GM18870 (cell line): ENCODE data around the gene ATAD1.

Experiments
- ATAC-seq: cut with Tn5 transposase; IDR thresholded peaks from one replicate; pipeline ENCODE4 v1.9.1; 2021; ENCODE audit warnings: moderate library complexity; ENCODE audit not compliant: unreplicated experiment

ATAD1 gene

GRCh38 chr10:87720665-87721064 lies 97.4 kb downstream of the ATAD1 start:
- ATAC-seq: no peak

GRCh38 chr10:87716348-87716670 lies 101.7 kb downstream of the ATAD1 start:
- ATAC-seq: no peak

- no peak for ATAC-seq
Measured at GRCh38 chr10:87715552-87716347, 102.3 kb downstream of the ATAD1 start.

DNA sequence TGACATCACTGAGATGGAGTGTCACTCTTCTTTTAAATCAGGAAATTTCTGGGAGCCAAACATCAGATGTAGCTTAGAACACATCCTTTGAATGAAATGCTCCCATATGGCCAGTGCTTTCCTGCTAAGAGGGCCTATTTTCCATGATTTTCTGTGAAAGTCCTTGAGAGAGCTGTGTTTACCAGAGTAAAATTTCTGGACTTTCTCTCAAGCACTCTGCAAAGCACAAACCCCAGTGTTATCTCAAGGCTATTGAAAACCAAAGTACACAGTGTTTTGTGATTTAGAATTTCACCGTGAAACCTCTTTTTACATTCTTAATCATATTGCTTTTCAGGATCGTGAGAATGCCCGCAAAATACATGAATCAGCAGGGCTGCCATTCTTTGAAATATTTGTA lies 104.3 kb downstream of the ATAD1 start:
- ATAC-seq: no peak

GRCh38 chr10:87712913-87713616 lies 105.0 kb downstream of the ATAD1 start:
- ATAC-seq: no peak

DNA sequence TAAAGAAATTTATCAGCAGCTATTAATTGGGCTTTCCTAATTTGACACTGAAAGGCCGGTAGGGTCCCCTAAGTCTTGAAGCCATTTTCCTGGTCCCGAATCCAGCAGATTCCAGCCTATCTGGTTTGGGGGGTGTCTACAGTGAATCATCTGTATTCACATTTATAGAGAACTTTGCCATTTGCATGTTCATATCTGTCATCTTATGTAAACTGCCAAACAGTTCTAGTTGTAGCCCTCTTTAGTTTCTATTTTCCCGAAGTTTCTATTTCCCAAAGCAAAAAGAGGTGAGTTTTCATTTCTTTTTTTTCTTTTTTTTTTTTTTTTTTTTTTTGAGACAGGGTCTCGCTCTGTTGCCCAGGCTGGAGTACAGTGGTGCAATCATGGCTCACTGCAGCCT lies 110.8 kb downstream of the ATAD1 start:
- no peak for ATAC-seq

GRCh38 chr10:87706731-87707130 lies 111.3 kb downstream of the ATAD1 start:
- no peak for ATAC-seq

DNA sequence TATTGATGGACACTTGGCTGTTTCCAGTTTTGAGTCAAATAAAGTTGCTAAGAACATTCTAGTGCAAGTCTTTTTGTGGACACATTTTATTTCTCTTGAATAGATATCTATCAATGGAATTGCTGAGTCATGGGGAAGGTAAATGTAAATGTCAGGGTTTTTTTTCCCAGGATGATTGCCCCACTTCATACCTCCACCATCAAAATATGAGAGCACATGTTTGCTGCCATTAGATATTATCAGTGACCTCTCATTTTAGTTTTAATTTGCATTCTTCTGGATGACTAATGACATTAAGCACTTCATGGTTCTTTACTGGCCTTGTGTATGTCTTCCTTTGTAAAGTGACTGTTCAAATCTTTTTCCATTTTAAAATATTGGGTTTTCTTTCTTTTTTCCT lies 112.7 kb downstream of the ATAD1 start:
- no peak for ATAC-seq

DNA sequence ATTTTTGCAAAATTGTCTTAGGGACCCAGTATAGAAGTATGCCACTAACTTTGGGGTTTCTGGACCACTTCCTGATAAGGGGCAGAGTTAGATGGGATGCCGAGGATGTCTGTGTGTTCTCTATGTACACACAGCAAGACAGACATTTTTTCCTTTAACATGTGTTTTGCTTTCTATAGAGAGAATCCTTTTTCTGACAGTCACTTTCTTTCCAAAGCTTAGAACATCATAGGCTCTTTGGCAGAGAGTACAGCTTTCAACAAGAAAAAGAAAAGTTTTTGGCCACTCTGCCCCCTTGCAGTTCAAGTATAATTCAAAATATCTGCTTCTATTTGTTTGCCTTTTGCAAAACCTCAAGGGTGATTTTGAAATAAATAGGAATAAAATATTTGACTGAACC lies 114.3 kb downstream of the ATAD1 start:
- ATAC-seq: no peak

DNA sequence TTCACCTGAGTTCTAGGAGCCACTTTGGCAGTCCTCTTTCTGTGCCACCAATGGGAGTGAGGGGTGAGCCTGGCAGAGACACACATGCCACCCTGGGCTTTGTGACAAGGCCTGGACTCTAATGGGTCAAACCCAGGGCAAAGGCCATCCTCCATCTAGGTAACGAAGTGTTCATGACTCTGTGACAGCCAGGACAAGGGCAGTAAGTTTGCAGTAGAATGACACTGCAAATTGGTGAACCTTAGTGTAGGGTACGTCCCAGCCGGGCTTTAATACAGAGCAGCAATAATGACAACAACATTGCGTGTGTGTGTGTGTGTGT lies 115.1 kb downstream of the ATAD1 start:
- ATAC-seq: no peak

DNA sequence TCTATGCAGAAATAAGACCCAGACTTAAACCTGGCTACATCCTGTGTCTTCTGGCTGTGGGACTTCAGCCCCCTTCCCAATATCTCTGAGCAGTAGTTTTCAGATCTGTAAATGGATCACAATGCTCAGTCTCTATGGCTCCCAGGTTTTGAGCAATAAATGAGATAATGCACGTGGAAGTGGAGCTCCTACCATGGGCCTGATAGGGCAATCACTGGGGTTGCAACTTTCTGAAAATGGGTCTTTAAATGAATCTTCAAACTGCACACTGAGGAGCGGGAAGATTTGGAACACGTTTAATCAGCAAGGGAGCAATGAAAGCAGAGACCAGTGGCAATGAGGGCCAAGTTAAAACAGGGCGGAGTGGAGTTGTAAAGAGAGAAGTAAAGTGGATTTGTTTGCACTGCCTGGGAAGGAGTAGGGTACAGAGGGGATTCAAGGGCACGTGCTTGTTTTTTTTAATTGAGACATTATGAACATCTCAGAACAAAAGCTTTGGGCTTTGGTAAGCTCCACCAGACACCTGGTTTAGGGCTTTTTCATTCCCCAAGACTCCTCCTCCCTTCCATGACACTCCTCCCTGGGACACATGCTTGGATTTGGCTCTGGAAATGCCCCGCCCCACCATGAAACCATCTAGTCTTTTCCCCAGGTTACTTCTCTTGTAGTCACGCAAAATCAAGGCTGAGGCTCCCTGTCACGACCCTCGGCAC lies 115.6 kb downstream of the ATAD1 start:
- ATAC-seq: no peak
